Measurements from ENCODE around the gene SLC16A4. TPM values are rescaled to one million over a fixed set of nuclear protein-coding genes. Genes with fewer than 3 reads are reported as not detected.

Gene SLC16A4
- total and polyA plus RNA-seq, 2 donors = 0.71 to 2.8 TPM

DNA sequence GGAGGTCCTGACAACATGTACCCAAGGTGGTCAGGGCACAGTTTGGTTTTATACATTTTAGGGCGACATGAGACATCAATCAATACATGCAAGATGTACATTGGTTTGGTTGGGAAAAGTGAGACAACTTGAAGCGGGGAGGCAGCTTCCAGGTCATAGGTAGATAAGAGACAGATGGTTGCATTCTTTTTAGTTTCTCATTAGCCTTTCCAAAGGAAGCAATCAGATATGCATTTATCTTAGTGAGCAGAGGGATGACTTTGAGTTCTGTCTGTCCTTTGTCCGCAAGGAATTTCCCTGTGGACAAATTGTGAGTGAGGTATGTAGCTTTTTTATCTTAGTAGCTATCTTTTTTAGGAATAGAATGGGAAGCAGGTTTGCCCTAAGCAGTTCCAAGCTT, 62.1 kb downstream of the SLC16A4 start:
- 98% methylated on average over 3 of the region's 3 CpGs for WGBS
- DNase-seq (ENCODE audit: low read depth in 6 of 9, low spot score in 9 of 9) = no peak
- H3K27ac ChIP-seq (ENCODE audit: low read depth in 1 of 2, low read length in 1 of 2) = no peak overlapping the region

DNA sequence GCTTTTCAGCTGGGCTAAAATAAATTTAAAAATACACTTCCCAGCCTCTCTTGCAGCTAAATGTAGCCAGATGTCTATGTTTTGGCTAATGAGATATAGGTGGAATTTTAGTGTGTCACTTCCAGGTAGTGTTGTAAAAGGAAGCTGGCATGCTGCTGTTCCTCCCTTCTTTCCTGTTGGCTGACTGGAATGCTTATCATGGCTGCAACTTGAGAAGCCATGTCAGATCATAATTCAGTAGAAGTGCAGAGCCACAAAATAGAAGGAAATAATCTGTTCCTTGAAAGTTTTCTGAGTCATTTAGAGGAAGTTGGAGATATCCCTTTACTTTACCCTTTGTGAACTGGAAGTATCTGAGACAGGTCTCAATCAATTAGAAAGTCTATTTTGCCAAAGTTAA, 62.6 kb downstream of the SLC16A4 start:
- no peak overlapping the region for H3K4me3 ChIP-seq (ENCODE audit: low read length in 2 of 2)
- no peak for DNase-seq (ENCODE audit: low read depth in 6 of 9, low spot score in 9 of 9)
- no peaks in the 10 kb centered on the region for H3K9me3 ChIP-seq (ENCODE audit: control insufficient read depth in 2 of 2, insufficient read depth in 1 of 2, low read length in 1 of 2)
- H3K4me1 ChIP-seq (ENCODE audit: control insufficient read depth in 2 of 2, insufficient read depth in 2 of 2, low read length in 2 of 2) = no peaks in the 10 kb centered on the region
- H3K27me3 ChIP-seq (ENCODE audit: control insufficient read depth in 2 of 2, insufficient read depth in 1 of 2, low read length in 1 of 2) = no peaks in the 10 kb centered on the region
- H3K27ac ChIP-seq (ENCODE audit: low read depth in 1 of 2, low read length in 1 of 2) = no peak overlapping the region
- H3K36me3 ChIP-seq (ENCODE audit: control insufficient read depth in 2 of 2, insufficient read depth in 2 of 2, low read length in 1 of 2) = no peaks in the 10 kb centered on the region

More for the DNA sequence above, 62.1 kb downstream of the SLC16A4 start:
- Histone ChIP-seq H3K36me3 (ENCODE audit: control insufficient read depth in 2 of 2, insufficient read depth in 2 of 2, low read length in 1 of 2) (no peaks in the 10 kb centered on the region), H3K4me3 (ENCODE audit: low read length in 2 of 2) (no peak overlapping the region), H3K9me3 (ENCODE audit: control insufficient read depth in 2 of 2, insufficient read depth in 1 of 2, low read length in 1 of 2) (no peaks in the 10 kb centered on the region), H3K4me1 (ENCODE audit: control insufficient read depth in 2 of 2, insufficient read depth in 2 of 2, low read length in 2 of 2) (no peaks in the 10 kb centered on the region), H3K27me3 (ENCODE audit: control insufficient read depth in 2 of 2, insufficient read depth in 1 of 2, low read length in 1 of 2) (no peaks in the 10 kb centered on the region)

DNA sequence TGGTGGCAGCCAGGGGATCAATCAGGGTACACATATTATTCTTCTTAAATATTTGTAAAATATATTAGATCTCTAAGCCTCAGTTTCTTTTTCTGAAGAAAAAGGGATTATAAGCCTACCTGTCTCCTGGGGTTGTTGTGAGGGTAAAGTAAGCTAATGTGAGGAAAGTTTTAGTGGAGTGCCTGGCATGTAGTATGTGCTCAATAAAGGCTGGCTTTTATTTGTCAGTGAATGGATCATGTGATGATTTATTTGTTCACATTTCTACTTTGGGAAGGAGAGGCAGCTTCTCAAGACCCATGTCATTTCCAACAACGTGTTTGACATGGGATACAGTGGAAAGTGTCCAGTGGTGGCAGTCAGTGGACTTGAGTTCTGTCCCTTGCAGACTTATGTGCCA, 64.0 kb downstream of the SLC16A4 start:
- Histone ChIP-seq H3K27ac (ENCODE audit: low read depth in 1 of 2, low read length in 1 of 2) (no peak overlapping the region), H3K27me3 (ENCODE audit: control insufficient read depth in 2 of 2, insufficient read depth in 1 of 2, low read length in 1 of 2) (no peaks in the 10 kb centered on the region)

DNA sequence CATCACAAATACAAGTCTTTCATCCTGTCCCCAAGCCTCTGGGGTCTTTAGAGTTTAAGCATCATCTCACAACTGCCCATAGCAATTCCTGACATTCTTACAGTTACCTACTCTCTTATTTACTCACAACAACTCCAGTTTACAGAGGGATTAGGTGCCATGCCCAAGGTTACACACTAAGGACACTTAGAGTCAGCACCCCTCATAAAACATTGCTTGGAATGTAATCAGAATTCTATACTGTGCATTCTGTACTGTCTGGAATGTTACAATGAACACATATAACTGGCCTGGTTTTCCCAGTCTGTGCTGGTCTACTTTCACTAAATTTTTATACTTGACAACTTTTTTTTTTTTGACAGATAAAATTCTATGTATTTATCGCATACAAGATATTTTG, 66.2 kb downstream of the SLC16A4 start:
- Histone ChIP-seq H3K27me3 (ENCODE audit: control insufficient read depth in 2 of 2, insufficient read depth in 1 of 2, low read length in 1 of 2) (no peaks in the 10 kb centered on the region), H3K36me3 (ENCODE audit: control insufficient read depth in 2 of 2, insufficient read depth in 2 of 2, low read length in 1 of 2) (no peaks in the 10 kb centered on the region), H3K9me3 (ENCODE audit: control insufficient read depth in 2 of 2, insufficient read depth in 1 of 2, low read length in 1 of 2) (no peaks in the 10 kb centered on the region), H3K4me1 (ENCODE audit: control insufficient read depth in 2 of 2, insufficient read depth in 2 of 2, low read length in 2 of 2) (no peaks in the 10 kb centered on the region), H3K4me3 (ENCODE audit: low read length in 2 of 2) (no peak overlapping the region), H3K27ac (ENCODE audit: low read depth in 1 of 2, low read length in 1 of 2) (no peak overlapping the region)
- DNase-seq (ENCODE audit: low read depth in 6 of 9, low spot score in 9 of 9) = no peak
- 99% methylated on average over 1 of the region's 1 CpG for WGBS

More for the DNA sequence above, 64.0 kb downstream of the SLC16A4 start:
- DNase-seq (ENCODE audit: low read depth in 6 of 9, low spot score in 9 of 9) = no peak
- 93% methylated on average over 1 of the region's 1 CpG for WGBS
- Histone ChIP-seq H3K9me3 (ENCODE audit: control insufficient read depth in 2 of 2, insufficient read depth in 1 of 2, low read length in 1 of 2) (no peaks in the 10 kb centered on the region), H3K4me3 (ENCODE audit: low read length in 2 of 2) (no peak overlapping the region), H3K4me1 (ENCODE audit: control insufficient read depth in 2 of 2, insufficient read depth in 2 of 2, low read length in 2 of 2) (no peaks in the 10 kb centered on the region), H3K36me3 (ENCODE audit: control insufficient read depth in 2 of 2, insufficient read depth in 2 of 2, low read length in 1 of 2) (no peaks in the 10 kb centered on the region)

DNA sequence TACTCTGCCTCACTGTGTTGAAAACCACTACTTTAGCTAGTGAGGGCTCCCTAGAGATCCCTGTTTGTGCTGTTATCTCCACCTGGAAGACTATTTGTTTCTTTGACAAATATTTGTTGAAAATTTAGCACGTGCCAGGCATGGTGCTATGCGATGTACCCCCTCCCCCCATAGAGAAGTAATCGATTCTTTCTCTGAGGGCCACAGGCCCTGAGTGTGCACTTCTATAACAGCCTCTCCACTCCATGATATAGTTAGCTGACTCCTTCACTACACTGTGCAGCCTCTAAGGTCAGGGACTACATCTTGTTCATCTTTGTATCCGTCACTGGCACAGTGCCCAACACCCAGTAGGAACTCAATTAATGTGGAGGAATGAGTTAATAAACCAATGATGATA, 69.0 kb downstream of the SLC16A4 start:
- no peak for DNase-seq (ENCODE audit: low read depth in 6 of 9, low spot score in 9 of 9)
- no peaks in the 10 kb centered on the region for H3K9me3 ChIP-seq (ENCODE audit: control insufficient read depth in 2 of 2, insufficient read depth in 1 of 2, low read length in 1 of 2)
- H3K4me1 ChIP-seq (ENCODE audit: control insufficient read depth in 2 of 2, insufficient read depth in 2 of 2, low read length in 2 of 2) = no peaks in the 10 kb centered on the region
- H3K4me3 ChIP-seq (ENCODE audit: low read length in 2 of 2) = no peak overlapping the region
- no peaks in the 10 kb centered on the region for H3K36me3 ChIP-seq (ENCODE audit: control insufficient read depth in 2 of 2, insufficient read depth in 2 of 2, low read length in 1 of 2)
- WGBS = 95% methylated on average over 4 of the region's 4 CpGs
- no peaks in the 10 kb centered on the region for H3K27me3 ChIP-seq (ENCODE audit: control insufficient read depth in 2 of 2, insufficient read depth in 1 of 2, low read length in 1 of 2)
- H3K27ac ChIP-seq (ENCODE audit: low read depth in 1 of 2, low read length in 1 of 2) = no peak overlapping the region

DNA sequence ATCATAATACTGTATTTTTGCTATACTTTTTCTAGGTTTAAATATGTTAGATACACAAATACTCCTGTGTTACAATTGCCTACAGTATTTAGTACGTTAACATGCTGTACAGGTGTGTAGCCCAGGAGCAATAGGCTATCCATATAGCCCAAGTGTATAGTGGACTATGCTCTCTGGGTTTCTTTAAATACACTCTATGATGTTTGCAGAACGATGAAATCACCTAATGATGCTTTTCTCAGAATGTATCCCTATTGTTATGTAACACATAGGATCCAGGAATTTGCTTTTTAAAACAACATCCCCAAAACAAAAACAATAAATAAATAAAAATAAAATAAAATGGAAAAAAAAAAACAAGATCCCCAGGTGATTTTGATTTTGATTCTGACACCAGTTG, 69.8 kb downstream of the SLC16A4 start:
- Histone ChIP-seq H3K9me3 (ENCODE audit: control insufficient read depth in 2 of 2, insufficient read depth in 1 of 2, low read length in 1 of 2) (no peaks in the 10 kb centered on the region), H3K36me3 (ENCODE audit: control insufficient read depth in 2 of 2, insufficient read depth in 2 of 2, low read length in 1 of 2) (no peaks in the 10 kb centered on the region), H3K27ac (ENCODE audit: low read depth in 1 of 2, low read length in 1 of 2) (no peak overlapping the region), H3K4me1 (ENCODE audit: control insufficient read depth in 2 of 2, insufficient read depth in 2 of 2, low read length in 2 of 2) (no peaks in the 10 kb centered on the region), H3K4me3 (ENCODE audit: low read length in 2 of 2) (no peak overlapping the region), H3K27me3 (ENCODE audit: control insufficient read depth in 2 of 2, insufficient read depth in 1 of 2, low read length in 1 of 2) (no peaks in the 10 kb centered on the region)
- no peak for DNase-seq (ENCODE audit: low read depth in 6 of 9, low spot score in 9 of 9)
- 95% methylated on average over 2 of the region's 2 CpGs for WGBS

DNA sequence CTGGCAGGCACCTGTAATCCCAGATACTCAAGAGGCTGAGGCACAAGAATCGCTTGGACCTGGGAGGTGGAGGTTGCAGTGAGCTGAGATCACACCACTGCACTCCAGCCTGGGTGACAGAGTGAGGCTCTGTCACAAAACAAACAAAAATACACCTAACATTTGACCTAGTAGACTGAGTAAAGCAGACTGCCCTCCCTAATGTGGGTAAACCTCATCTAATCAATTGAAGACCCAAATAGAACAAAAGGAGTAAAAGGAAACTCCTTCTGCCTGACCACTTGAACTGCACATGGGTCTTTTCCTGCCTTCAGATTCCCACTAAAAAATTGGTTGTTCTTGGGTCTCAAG, 70.7 kb downstream of the SLC16A4 start:
- no peak for DNase-seq (ENCODE audit: low read depth in 6 of 9, low spot score in 9 of 9)
- no peaks in the 10 kb centered on the region for H3K27me3 ChIP-seq (ENCODE audit: control insufficient read depth in 2 of 2, insufficient read depth in 1 of 2, low read length in 1 of 2)
- no peaks in the 10 kb centered on the region for H3K36me3 ChIP-seq (ENCODE audit: control insufficient read depth in 2 of 2, insufficient read depth in 2 of 2, low read length in 1 of 2)
- H3K4me1 ChIP-seq (ENCODE audit: control insufficient read depth in 2 of 2, insufficient read depth in 2 of 2, low read length in 2 of 2) = no peaks in the 10 kb centered on the region
- no peak overlapping the region for H3K4me3 ChIP-seq (ENCODE audit: low read length in 2 of 2)
- WGBS = 97% methylated on average over 1 of the region's 1 CpG
- no peak overlapping the region for H3K27ac ChIP-seq (ENCODE audit: low read depth in 1 of 2, low read length in 1 of 2)
- no peaks in the 10 kb centered on the region for H3K9me3 ChIP-seq (ENCODE audit: control insufficient read depth in 2 of 2, insufficient read depth in 1 of 2, low read length in 1 of 2)

DNA sequence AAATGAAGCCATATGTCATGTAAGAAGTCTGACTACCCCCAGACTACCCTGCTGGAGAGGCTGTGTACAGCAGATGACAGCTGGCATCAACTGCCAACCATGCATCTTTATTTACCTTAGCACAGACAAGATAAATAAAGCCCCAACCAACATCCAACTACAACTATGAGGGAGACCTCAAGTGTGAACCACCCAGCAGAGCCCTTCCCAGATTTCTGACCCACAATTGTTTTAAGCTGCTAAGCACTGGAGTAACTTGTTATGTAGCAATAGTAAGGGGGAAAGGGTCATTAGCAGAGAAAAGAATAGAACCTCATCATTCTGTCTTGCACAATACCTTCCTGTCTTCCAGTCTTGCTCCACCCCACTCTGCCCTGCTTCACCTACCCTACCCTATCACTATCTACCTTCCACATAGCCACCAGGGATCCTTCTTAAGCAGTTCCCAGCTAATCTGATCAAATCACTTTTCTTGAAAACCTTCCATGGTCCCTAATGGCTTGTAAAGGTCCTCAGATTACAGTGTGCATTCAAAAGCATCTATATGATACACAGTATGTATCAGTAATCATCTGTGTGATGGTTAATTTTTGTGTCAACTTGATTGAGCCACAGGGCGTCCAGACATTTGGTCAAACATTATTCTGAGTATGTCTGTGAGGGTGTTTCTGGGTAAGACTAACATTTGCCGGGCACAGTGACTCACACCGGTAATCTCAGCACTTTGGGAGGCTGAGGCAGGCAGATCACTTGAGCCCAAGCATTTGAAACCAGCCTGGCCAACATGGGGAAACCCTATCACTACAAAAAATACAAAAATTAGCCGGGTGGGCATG, 71.3 kb downstream of the SLC16A4 start:
- no peaks in the 10 kb centered on the region for H3K36me3 ChIP-seq (ENCODE audit: control insufficient read depth in 2 of 2, insufficient read depth in 2 of 2, low read length in 1 of 2)
- no peaks in the 10 kb centered on the region for H3K9me3 ChIP-seq (ENCODE audit: control insufficient read depth in 2 of 2, insufficient read depth in 1 of 2, low read length in 1 of 2)
- no peaks in the 10 kb centered on the region for H3K4me1 ChIP-seq (ENCODE audit: control insufficient read depth in 2 of 2, insufficient read depth in 2 of 2, low read length in 2 of 2)
- H3K27ac ChIP-seq (ENCODE audit: low read depth in 1 of 2, low read length in 1 of 2) = no peak overlapping the region
- WGBS = 94% methylated on average over 4 of the region's 4 CpGs
- H3K27me3 ChIP-seq (ENCODE audit: control insufficient read depth in 2 of 2, insufficient read depth in 1 of 2, low read length in 1 of 2) = no peaks in the 10 kb centered on the region
- H3K4me3 ChIP-seq (ENCODE audit: low read length in 2 of 2) = no peak overlapping the region
- no peak for DNase-seq (ENCODE audit: low read depth in 6 of 9, low spot score in 9 of 9)

DNA sequence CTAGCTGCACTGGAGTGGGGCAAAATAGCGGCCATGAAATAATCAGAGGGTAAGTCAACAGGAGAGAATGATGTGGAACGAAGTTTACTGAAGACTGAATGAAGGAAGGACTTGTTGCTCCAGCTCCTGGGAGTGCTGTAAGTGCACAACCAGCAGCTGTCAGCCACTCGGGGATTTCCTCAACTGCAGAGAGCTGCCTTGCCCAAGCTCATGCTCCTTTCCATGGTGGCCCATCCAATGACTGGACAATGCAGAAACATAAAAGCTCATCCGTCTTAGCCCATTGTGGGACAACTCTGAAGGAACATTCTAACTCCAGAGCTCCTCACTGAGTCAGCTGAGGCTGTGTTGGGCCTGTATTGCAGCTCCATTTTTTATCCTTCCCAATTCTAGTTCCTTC, 72.8 kb downstream of the SLC16A4 start:
- Histone ChIP-seq H3K4me1 (ENCODE audit: control insufficient read depth in 2 of 2, insufficient read depth in 2 of 2, low read length in 2 of 2) (no peaks in the 10 kb centered on the region), H3K9me3 (ENCODE audit: control insufficient read depth in 2 of 2, insufficient read depth in 1 of 2, low read length in 1 of 2) (no peaks in the 10 kb centered on the region), H3K27me3 (ENCODE audit: control insufficient read depth in 2 of 2, insufficient read depth in 1 of 2, low read length in 1 of 2) (no peaks in the 10 kb centered on the region), H3K36me3 (ENCODE audit: control insufficient read depth in 2 of 2, insufficient read depth in 2 of 2, low read length in 1 of 2) (no peaks in the 10 kb centered on the region), H3K4me3 (ENCODE audit: low read length in 2 of 2) (no peak overlapping the region), H3K27ac (ENCODE audit: low read depth in 1 of 2, low read length in 1 of 2) (no peak overlapping the region)
- 94% methylated on average over 4 of the region's 4 CpGs for WGBS
- DNase-seq (ENCODE audit: low read depth in 6 of 9, low spot score in 9 of 9) = no peak

All from thymus (tissue), 11 donors.